Stimulated activated CD8-positive, alpha-beta memory T cell treated with anti-CD3 and anti-CD28 coated beads, Interleukin-7, amount 100 ng/mL, for 48 hours (primary cell): ENCODE data around the gene KLHL42.

Experiments
- DNase-seq, 2 donors: peaks; one replicate each; pipeline ENCODE4 v3.0.0-alpha.2; 2020; ENCODE audit warnings: low read depth in 1 of 2; ENCODE audit errors: extremely low read depth in 1 of 2

The KLHL42 gene

DNA sequence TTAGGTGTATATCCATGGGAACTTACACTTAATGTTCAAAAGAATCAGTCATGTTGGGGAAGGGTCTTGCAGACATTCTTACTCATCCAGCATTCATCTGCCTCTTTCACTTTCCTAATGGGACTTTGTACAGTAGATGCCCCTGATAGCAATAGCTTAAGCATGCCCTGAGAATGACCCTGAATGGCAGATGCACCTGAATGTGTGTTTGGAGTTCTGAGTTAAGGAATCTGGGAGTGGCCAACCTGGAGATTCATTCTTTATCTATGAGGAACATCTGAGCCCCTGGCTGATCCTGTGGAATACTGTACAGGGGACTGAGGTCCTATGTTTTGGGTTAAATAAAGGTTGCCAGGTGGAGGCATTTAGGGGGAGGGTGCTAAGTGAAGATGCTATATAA, 71.3 kb downstream of the KLHL42 start:
- no peak for DNase-seq

DNA sequence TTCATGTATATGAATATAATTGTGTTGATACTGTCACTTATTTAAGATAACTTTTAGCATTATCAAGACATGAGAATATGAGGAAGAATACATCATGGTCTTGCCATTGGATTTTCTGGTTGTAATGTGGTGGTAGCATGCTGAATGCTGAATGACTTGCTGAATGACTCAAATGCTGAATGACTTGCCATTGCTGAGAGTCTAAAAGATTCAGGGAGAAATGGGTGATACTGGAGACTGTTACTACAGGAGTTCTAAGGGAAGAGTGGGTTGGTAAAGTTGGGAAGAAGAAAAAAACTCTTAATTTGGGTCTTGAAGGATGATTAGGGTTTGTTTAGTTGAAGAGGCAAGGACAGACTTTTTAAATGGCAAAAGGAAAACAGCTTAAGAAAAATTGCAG, 72.1 kb downstream of the KLHL42 start:
- DNase-seq = no peak
